Endodermal cell (in vitro differentiated cells): Measurements from ENCODE around the gene ZNF677. TPM values are rescaled to one million over a fixed set of nuclear protein-coding genes. Genes with fewer than 3 reads are reported as not detected.
"Not testable (repeated sequence)": the region's sequence is repeated elsewhere in the genome, so short reads cannot be mapped to it uniquely, and the experiment has no call there.

Experiments used
- DNase-seq: peaks from one replicate; pipeline ENCODE4 v3.0.0-alpha.2; 2017
- H3K27ac ChIP-seq: 2 replicates; pipeline ENCODE4 v1.5.1; 2013; ENCODE audit warnings: mild to moderate bottlenecking, low read depth, low read length, moderate library complexity
- H3K27me3 ChIP-seq: 2 replicates; pipeline ENCODE4 v1.6.1; 2013; ENCODE audit warnings: mild to moderate bottlenecking, low read length, moderate library complexity; ENCODE audit not compliant: insufficient read depth, control insufficient read depth, poor library complexity, severe bottlenecking
- H3K36me3 ChIP-seq: 2 replicates; pipeline ENCODE4 v1.7.0; 2013; ENCODE audit warnings: mild to moderate bottlenecking, low read length, moderate library complexity; ENCODE audit not compliant: control insufficient read depth, insufficient read depth
- H3K4me1 ChIP-seq: one replicate; pipeline ENCODE4 v1.7.0; 2013; ENCODE audit warnings: low read length; ENCODE audit not compliant: control insufficient read depth, insufficient read depth
- H3K4me3 ChIP-seq: 2 replicates; pipeline ENCODE4 v1.5.1; 2013; ENCODE audit warnings: mild to moderate bottlenecking, low read length, moderate library complexity
- H3K9ac ChIP-seq: 2 replicates; pipeline ENCODE4 v1.6.1; 2013; ENCODE audit warnings: mild to moderate bottlenecking, low read length, moderate library complexity; ENCODE audit not compliant: poor library complexity, severe bottlenecking; ENCODE audit errors: extremely low read depth
- H3K9me3 ChIP-seq: 2 replicates; pipeline ENCODE4 v1.6.1; 2013; ENCODE audit warnings: mild to moderate bottlenecking, low read length, moderate library complexity; ENCODE audit not compliant: control insufficient read depth
- H3K27ac Mint-ChIP-seq: 2 replicates; pipeline ENCODE4 v1.8.0; 2020; ENCODE audit warnings: mixed read lengths
- H3K27me3 Mint-ChIP-seq: 2 replicates; pipeline ENCODE4 v1.8.0; 2021; ENCODE audit warnings: mild to moderate bottlenecking, mixed read lengths; ENCODE audit not compliant: insufficient read depth
- H3K36me3 Mint-ChIP-seq: 2 replicates; pipeline ENCODE4 v1.8.0; 2020; ENCODE audit warnings: low read depth, mixed read lengths
- H3K4me1 Mint-ChIP-seq: 2 replicates; pipeline ENCODE4 v1.8.0; 2020; ENCODE audit warnings: mixed read lengths
- H3K4me3 Mint-ChIP-seq: 2 replicates; pipeline ENCODE4 v1.8.0; 2020; ENCODE audit warnings: mild to moderate bottlenecking, moderate library complexity, mixed read lengths
- H3K9me3 Mint-ChIP-seq: 2 replicates; pipeline ENCODE4 v1.8.0; 2020; ENCODE audit warnings: mild to moderate bottlenecking, mixed read lengths
- CTCF ChIP-seq: fragments of 200-600 bp; sonication (generic); conservative IDR thresholded peaks from 2 replicates; pipeline ENCODE4 v1.5.0; 2021; ENCODE audit warnings: antibody characterized with exemption, mild to moderate bottlenecking
- WGBS, 2 experiments: methylation state at CpG; one replicate each; pipeline versions ENCODE4 v1.1.5 to v1.1.7; 2013; ENCODE audit warnings: missing lambda C conversion rate in 2 of 2, mixed read lengths in 1 of 2; ENCODE audit not compliant: insufficient coverage in 1 of 2, insufficient read length in 1 of 2; 5-methylcytosine and 5-hydroxymethylcytosine counted together
- total RNA-seq, 2 donors: library from RNA; stranded (reverse); fragmentation: NEBNext Ultra II Directional in 1 of 2; extraction: Animal tissue kit (Norgen Biotek cat#: 25700) in 1 of 2; gene quantifications; 2 replicates in 1 of 2; 3 replicates in 1 of 2; pipeline ENCODE4 v1.2.1, GENCODE V29; 2021

The ZNF677 gene
- total RNA-seq, 2 donors from 2014 or later: 35.6 to 56.5 TPM

- no peak overlapping the region for H3K27ac Mint-ChIP-seq
- Histone ChIP-seq H3K9ac (no peak overlapping the region), H3K9me3 (peaks cover 54% of the 10 kb centered on the region), H3K4me3 (no peak overlapping the region), H3K27me3 (no peaks in the 10 kb centered on the region), H3K27ac (no peak overlapping the region), H3K4me1 (no peaks in the 10 kb centered on the region), H3K36me3 (no peaks in the 10 kb centered on the region)
- DNase-seq: no peak
- peaks cover 26% of the 10 kb centered on the region for H3K36me3 Mint-ChIP-seq
- peaks cover 85% of the 10 kb centered on the region for H3K9me3 Mint-ChIP-seq
- no peak for TF ChIP-seq CTCF
- no peak overlapping the region for H3K4me3 Mint-ChIP-seq
- H3K27me3 Mint-ChIP-seq: no peaks in the 10 kb centered on the region
- 87 to 100% methylated on average over 3 to 20 of the region's 20 CpGs for WGBS, 2 experiments
- H3K4me1 Mint-ChIP-seq: no peaks in the 10 kb centered on the region
These were observed 30.1 kb downstream of the ZNF677 start for GRCh38 chr19:53224606-53225005.

GRCh38 chr19:53222716-53223115 lies 32.0 kb downstream of the ZNF677 start:
- H3K4me3 Mint-ChIP-seq, H3K27ac ChIP-seq, H3K27ac Mint-ChIP-seq, DNase-seq, H3K36me3 ChIP-seq, H3K4me3 ChIP-seq, H3K4me1 ChIP-seq, H3K27me3 Mint-ChIP-seq, H3K9ac ChIP-seq, H3K27me3 ChIP-seq, H3K4me1 Mint-ChIP-seq: not testable (repeated sequence)
- H3K9me3 ChIP-seq: peaks cover 48% of the 10 kb centered on the region
- H3K9me3 Mint-ChIP-seq: peaks cover 85% of the 10 kb centered on the region
- WGBS, 2 experiments: 92% methylated on average over 23 of the region's 28 CpGs; no CpG with 5 or more reads in 1 of the 2 experiments
- H3K36me3 Mint-ChIP-seq: peaks cover 22% of the 10 kb centered on the region

GRCh38 chr19:53212703-53213320 lies 41.9 kb downstream of the ZNF677 start:
- WGBS, 2 experiments: 83 to 93% methylated on average over 1 to 2 of the region's 2 CpGs
- Histone ChIP-seq H3K27ac (no peak overlapping the region), H3K4me3 (peak overlapping the region; percentile 21), H3K9me3 (peaks cover 91% of the 10 kb centered on the region), H3K27me3 (no peaks in the 10 kb centered on the region), H3K4me1 (no peaks in the 10 kb centered on the region), H3K9ac (no peak overlapping the region), H3K36me3 (no peaks in the 10 kb centered on the region)
- no peak overlapping the region for H3K4me3 Mint-ChIP-seq
- DNase-seq: no peak
- H3K27me3 Mint-ChIP-seq: peaks cover 3% of the 10 kb centered on the region
- TF ChIP-seq CTCF: no peak
- H3K27ac Mint-ChIP-seq: no peak overlapping the region
- H3K36me3 Mint-ChIP-seq: peaks cover 65% of the 10 kb centered on the region
- H3K4me1 Mint-ChIP-seq: no peaks in the 10 kb centered on the region
- peaks cover 97% of the 10 kb centered on the region for H3K9me3 Mint-ChIP-seq

- H3K27ac Mint-ChIP-seq, H3K27ac ChIP-seq, H3K4me1 ChIP-seq, H3K36me3 ChIP-seq, H3K27me3 ChIP-seq, DNase-seq, H3K27me3 Mint-ChIP-seq, H3K4me3 ChIP-seq, H3K4me1 Mint-ChIP-seq, H3K4me3 Mint-ChIP-seq, H3K9ac ChIP-seq: not testable (repeated sequence)
- peaks cover 100% of the 10 kb centered on the region for H3K9me3 Mint-ChIP-seq
- 80 to 85% methylated on average over 1 to 2 of the region's 3 CpGs for WGBS, 2 experiments
- peaks cover 75% of the 10 kb centered on the region for H3K36me3 Mint-ChIP-seq
- peaks cover 80% of the 10 kb centered on the region for H3K9me3 ChIP-seq
These were observed 43.1 kb downstream of the ZNF677 start for GRCh38 chr19:53211554-53211953.
